HG02884 (cell line): ENCODE data around the gene ASAP2.
"Not testable (repeated sequence)": the region's sequence is repeated elsewhere in the genome, so short reads cannot be mapped to it uniquely, and the experiment has no call there.

Experiments used
- ATAC-seq: cut with Tn5 transposase; IDR thresholded peaks from one replicate; pipeline ENCODE4 v1.9.1; 2021; ENCODE audit warnings: mild to moderate bottlenecking, moderate library complexity; ENCODE audit not compliant: unreplicated experiment

ASAP2 gene

DNA sequence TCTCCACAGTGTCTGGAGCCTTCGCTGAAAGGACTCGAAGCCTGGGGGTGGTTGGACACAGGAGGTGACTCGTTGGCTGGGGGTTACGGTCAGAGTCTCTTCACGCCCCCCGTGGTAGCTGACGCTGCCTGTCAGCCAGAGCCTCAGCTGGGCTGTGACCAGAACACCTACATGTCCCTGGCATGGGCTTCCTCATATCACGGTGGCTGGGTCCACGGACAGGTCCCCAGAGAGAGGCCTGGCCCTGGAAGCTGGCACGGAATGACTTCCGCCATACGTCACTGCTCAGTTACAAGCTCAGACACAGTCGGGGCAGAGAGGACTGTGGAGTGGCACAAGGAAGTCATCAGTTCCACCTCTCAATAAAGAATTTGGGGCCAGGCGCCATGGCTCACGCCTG is 188.2 kb downstream of the ASAP2 start:
- ATAC-seq, result no peak

DNA sequence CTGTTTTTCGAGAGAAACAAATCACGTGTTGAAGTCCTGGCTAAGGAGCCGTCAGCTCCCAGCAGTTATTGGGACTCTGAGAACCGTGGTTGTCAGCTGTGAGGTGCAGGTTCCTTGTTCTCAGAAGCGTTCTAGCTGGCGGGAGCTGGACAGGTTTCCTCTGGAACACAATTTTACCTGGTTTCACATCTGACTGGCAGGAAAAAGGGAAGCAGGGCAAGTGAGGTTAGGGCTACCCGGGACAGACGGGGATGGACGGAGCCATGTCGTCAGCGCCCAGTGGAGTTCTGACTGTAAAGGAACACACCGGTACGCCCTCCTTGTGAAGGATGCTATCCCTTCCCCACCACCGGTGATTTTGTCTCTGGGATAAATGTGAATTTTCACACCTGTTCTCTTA is 190.6 kb downstream of the ASAP2 start:
- no peak for ATAC-seq

DNA sequence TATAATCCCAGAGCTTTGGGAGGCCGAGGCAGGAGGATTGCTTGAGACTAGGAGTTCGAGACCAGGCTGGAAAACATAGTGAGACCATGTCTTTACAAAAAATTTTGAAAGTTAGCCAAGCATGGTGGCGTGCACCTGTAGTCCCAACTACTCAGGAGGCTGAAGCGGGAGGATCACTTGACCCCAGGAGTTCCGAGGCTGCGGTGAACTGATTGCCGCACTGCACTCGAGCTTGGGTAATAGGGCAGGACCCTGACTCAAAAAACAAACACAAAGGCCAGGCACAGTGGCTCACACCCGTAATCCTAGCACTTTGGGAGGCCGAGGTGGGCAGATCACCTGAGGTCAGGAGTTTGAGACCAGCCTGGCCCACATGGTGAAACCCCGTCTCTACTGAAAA is 191.6 kb downstream of the ASAP2 start:
- not testable (repeated sequence) for ATAC-seq

DNA sequence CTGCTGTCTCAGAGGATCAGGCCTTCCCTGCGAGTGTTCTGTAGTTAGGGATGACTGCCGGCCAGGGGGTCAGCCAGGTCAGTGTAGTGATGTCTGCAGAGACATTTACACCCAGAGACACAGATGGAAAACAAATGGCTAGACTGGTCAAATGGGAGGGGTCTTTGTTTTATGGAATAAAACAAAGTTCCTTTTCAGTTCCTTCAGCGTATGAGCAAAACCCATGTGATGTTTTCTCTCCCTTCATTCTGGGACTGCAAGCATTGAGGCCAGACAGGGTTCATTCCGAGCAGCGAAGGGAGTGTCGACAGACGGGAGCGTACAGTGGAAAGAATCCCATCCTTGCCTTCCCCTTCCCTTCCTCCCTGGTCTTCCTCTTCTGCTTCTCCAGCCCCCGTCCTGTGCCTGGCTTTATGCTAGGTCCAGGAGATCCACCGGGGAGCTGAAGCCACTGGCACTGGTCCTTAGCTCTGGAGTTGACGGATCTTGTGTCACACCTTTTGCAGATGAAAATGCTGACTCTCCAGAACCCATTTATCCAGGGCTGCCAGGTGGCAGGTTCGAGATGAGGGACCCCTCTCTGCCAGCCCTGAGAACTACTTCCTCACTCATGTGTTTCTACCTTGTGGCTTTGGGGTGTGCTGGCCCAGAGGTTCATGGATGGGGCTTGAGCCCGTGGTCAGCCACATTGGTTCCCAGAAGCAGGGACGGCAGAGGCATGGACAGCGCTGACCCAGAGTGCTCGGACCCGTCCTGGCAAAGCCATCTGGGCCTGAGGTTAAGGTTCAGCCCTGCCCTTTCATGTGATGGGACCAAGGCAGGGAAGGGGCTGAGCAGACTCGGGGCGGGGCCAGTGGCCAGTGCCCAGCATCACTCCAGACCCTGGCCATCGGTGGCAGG is 192.5 kb downstream of the ASAP2 start:
- no peak for ATAC-seq

DNA sequence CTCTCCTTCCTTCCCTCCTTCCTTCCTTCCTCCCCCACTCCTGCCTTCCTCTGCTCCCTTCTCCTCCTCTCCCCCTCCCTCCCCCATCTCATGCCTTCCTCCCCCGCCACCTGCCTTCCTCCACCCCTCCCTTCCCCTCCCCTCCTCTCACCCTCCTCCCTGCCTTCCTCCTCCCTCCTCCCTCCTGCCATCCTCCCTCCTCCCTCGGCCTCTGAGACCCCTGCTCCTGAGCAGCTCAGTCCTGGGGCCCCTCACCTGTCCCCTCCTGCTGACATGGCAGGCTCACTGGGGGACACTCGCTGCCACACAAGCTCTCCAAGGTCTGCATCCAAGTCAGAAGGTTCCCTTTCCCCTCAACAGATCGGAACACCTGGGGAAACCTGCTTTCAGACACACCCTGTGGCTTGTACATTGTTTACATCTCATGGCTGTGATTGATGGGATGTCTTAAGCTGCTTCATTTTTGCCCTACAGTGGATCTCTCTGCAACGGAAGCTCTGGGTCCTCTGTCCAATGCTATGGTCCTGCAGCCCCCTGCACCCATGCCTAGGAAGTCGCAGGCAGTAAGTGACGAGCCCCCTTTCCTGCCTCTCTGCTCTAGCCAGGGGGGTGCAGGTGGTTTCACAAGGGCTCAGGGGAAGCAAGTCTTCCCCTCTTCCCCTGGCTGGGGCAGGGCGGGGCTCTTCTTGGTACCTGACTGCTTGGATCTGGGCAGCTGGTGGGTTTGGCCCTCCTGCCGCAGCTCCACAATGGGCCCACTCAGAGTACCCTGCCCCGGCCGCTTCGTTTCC is 193.9 kb downstream of the ASAP2 start:
- no peak for ATAC-seq

DNA sequence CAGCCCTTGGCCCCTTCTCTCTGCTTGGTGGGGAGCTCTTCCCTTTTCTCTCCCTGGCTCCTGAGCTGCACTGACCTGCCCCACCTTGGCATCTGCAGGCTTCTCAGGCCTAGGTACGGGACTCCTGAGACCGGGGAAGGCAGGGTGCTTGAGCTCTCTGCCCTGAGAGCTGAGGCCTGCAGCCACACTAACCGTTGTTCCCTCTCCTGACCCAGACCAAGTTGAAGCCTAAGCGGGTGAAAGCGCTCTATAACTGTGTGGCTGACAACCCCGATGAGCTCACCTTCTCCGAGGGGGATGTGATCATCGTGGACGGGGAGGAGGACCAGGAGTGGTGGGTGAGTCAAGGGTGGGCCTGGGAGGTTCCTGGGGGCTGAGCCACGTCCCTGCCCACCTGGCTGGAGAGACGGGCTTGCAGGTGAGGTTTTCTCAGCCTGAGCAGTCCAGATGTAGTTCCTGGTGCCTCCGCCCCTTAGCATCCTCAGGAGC is 194.5 kb downstream of the ASAP2 start:
- no peak for ATAC-seq

DNA sequence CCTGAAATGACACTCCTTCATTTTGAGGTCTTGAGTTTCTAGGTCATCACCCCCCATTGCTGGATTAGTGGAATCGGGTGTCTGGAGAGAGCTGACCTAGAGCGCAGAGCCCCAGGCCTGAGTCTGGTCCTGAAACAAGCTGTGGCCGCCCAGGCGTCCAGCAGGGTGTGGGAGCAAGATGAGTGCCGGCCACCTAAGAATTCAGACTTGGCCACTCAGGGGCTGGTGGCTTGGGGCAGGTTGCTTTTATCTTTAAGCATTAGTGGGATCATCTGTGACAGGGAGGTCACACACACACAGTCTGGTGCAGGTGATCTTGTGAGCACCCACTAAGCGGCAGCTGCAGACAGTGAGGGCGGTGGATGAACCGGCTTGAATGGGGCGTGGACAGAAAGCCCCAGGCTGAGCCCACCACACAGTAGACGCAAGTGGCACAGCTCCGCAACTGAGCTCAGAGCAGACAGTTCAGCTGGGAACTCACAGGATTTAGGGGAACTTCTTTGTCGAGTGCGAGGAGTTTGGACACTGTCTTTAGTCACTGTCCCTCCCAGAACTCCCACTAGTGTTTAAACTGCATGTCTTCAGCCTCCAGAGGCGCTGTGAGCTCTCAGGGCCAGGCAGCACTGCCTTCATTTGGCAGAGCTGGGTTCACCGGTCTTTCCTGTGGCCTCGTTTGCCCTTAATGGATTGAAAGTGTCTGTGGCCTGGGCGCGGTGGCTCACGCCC is 195.2 kb downstream of the ASAP2 start:
- ATAC-seq, result no peak

DNA sequence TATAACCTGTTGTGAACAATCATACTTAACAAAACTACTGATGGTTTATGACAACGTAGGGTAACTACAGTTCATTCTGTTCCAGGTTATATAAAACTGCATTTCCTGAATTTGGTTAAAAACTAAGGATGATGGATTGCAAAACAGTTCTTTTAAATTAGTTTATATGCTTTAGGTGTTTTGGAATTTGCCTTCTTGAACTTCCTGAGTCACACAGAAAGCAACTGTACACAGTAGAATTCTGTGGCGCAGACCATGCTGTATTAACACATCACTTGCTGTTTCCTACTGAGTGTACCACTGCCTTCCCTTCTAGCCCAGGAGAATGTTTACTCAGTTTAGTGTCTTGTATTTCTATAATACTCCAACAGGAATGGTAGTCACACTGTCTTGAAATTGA is 197.3 kb downstream of the ASAP2 start:
- ATAC-seq, result no peak

DNA sequence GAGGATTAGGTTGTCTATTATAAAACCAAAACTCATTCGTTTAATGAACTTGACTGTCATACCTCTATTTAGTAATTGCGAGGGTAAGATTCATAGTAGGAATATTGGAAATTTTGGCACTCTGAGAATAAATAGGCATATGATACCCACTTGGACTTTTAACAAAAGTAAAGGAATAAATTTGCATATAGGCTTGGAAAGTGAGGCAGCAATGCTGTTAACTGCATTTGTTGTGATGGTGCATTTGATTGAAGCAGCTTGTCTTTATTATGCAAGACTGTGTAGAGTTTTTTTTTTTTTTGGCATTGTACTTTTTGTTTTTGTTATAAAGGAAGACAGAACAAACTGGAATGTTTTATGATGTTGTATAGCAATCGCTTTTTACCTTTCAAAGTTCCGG is 197.8 kb downstream of the ASAP2 start:
- ATAC-seq, result no peak

DNA sequence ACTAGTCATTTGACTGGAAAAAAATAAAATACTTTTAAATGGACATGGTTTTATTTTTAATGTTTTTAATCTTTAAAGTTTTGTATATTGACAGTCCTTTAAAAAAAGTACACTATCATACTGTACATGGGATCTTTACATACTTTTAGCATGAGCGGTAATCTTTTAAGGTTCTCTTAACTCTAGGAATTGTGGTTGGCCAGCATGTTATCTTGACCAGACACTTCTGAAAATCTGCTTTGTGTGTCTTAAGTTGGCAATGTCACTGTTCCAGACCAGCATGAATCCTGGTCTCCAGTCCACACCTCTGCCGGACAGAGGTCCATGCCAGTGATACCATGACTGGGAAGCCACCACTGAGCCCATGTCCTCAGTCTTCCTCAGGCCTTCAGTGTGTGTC is 199.0 kb downstream of the ASAP2 start:
- no peak for ATAC-seq

DNA sequence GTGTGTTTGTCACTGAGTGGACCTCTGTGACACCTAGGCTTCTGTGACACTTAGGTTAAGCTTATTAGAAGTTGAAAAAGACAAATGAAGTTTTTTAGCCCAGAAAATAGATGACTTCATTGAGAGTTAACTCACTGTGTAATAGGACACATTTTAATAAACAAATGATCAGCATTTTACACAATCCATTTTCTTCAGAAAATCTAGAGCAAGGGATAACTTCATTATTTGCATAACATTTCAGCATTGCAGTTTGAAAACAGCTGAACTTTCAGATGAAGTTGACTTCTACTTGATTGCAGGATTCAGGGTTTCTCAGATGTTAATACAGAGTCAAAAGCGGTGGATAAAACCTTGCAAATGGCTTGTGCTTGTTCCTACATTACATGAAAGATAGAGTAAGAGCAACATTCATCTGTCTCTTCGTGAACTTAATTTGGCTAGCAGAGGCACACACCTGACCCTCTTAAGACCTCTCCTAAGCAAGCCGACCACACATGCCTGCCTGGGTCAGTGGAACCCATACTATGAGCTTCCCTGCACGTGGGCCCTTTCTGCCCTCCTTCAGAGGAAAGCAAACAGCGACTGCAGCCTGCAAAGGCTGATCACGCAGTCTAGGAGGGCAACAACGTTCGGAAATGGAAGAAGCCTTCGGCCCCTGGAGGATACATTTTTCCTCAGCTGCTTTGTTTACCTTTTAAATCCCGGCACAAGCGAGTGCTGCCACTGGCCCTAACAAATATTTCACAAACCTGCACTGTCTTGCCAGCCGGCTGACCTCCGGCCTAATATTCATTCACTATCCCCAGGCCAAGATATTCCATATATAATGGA is 200.1 kb downstream of the ASAP2 start:
- no peak for ATAC-seq

DNA sequence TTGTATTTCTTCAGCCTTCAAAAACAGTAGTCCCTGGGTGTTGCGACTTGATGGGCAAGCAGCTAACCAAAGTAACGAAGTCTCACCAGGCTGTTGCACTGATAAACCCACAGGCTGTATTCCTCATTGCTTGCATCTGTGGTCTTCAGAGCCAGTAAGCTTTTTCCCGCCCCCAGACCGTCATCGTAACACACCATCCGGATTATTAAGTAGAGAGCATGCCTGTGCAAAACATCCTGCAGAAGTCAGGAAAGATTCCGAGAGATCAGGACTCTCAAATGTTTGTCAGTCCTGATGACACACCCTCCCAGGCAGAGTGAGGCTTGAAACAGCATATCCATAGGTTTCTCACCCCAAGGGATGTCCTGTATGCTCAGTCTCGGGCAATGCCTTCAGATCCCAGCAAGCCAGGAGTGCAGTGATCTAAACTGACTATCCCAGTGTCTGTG is 200.8 kb downstream of the ASAP2 start:
- ATAC-seq, result no peak

DNA sequence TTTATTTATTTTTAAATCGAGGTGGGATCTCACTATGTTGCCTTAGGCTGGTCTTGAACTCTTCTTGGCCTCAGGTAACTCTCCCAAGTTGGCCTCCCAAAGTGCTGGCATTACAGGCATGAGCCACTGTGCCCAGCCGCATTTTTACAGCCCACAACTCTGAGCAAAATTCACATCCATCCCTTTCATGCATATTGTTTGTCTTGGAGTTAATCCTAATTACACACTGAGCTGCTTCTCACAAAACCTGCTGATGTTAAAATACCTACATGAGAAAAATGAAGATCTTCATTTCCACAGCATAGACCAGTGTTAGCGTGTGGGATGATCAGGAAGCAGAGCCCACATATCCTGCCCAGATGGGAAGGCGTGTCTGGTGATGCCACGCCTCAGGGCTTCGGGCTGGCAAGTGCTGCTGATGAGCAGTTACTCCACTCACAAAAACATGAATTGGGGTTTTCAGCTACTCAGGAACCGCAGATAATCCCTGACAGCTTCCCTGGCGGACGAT is 202.1 kb downstream of the ASAP2 start:
- ATAC-seq, result no peak

DNA sequence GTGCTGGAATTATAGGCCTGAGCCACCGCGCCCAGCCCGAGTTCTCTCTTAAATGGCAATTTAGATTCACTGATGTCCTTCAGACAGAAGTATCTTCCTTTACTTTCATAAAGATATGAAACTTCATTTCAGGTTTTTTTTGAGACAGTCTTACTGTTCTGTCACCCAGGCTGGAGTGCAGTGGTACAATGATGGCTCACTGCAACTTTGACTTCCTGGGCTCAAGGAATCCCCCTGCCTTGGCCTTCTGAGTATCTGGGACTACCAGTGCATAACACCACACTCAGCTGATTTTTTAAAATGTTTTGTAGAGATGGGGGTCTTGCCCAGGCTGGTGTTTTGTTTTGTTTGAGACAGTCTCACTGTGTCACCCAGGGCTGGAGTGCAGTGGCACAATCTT is 203.5 kb downstream of the ASAP2 start:
- no peak for ATAC-seq

DNA sequence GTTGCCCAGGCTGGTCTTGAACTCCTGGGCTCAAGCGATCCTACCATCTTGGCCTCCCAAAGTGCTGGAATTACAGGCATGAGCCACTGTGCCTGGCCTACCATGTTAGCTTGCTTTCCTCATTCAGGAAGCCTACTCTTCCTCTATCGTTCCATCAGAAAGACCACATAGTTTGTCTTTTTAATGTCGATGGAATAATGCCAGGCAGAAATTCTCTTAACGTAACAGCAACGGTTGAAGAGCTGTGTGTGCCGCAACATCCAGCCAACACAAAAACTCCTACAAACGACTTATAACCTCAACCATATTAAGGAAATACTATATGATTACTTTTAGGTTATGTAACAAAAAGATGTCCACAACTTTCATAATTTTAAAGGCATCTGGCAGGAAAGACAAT is 206.2 kb downstream of the ASAP2 start:
- ATAC-seq, result no peak

DNA sequence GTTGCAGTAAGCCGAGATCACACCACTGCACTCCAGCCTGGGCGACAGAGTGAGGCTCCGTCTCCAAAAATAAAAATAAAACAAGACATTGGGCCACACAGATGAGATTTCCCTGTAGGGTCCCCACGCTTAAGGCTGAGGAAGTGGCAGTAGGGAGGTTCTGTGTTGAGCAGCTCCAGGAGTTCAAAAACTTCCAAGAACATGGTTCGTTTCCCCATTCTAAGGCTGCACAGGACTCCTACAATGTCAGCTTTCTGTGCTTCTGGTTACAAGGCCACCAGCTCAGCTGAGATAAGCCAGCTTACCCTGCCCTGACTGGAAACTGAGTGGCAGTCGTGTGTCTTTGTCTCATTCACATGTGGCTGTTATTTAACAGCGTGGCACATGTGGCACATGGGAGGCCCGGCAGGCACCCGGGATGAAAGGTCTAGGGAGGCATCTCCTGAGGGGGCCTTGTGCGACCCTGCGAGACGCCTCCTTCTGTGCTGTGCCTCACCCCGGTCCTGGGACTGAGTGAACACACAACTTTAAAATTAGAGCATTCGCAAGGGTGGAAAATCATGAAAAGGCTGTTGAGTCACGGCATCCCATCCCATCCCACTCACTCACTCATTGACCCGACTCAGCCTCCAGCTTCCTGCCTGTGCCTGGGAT is 209.0 kb downstream of the ASAP2 start:
- ATAC-seq, result no peak

DNA sequence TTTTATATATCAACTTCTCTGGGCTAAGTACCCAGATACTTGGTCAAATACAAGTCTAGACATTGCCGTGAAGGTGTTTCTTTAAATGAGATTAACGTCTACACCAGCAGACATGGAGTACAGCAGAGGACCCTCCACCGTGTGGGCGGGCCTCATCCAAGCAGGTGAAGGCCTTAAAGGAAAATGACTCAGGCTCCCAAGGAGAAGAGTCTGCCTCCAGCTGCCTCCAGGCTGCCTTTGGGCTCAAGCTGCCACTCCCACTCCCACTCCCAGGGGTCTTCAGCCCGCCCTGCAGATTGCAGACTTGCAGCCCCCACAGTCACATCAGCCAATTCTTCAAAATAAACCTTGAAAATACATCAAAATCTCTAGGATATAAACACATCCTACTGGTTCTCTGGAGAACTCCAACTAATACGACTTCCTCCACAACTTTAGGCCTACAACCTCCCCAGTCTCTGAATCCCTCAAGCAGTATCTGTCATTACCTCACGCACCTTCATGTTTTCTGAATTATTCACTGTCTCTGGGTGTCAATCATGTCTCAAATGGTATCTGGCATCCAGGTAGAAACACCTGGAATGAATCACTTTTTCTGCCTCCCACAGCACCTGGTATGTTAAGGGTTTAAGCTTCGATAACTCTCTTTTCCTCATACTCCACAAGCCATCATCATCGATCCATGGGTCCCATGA is 209.8 kb downstream of the ASAP2 start:
- ATAC-seq, result no peak

DNA sequence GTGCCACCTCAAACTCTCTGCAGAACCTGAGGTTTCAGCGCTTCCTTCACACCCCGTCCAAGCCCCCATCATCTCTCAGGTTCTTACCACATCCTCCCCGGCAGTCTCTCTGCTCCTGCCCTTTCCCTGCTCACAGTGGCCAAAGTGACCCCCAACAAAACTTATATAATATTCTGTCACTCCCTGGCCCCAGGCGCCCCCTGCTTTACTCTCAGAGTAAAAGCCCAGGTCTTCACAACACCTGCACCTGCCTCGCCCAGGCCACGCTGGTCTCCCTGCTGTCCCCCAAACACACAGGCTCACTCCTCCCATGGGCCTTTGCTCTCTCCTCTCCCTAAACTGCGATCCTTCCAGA is 210.3 kb downstream of the ASAP2 start:
- ATAC-seq, result no peak

DNA sequence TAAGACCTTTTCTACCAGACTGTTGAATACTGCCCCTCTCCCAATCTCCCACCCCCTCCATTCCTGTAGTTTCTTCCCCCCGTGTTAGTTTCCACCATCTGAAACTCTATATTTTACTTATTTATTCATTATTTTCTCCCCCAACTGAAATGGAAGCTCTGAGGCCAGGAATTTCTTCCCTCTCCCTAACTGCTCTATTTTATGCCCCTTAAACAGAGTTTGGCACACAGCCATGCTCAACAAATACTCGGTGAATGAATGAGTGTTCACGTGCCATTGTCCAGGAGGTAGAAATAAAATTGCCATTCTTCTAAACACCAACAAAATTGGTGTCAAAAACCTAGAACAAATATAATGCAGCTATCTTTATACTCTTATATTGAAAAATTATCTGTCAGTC is 211.1 kb downstream of the ASAP2 start:
- no peak for ATAC-seq
